ENCODE results near the gene HMBS.

GRCh38 chr11:119116235-119116594, 31.5 kb downstream of the HMBS start:
- no peak for TF ChIP-seq CTCF (IDR thresholded peaks at IDR 0.05)
- TF ChIP-seq POLR2A (IDR thresholded peaks at IDR 0.05): no peak

All from uterus (tissue), 2 donors.